Left cardiac atrium (tissue), 4 donors: ENCODE results near the gene PSENEN. TPM values are rescaled to one million over a fixed set of nuclear protein-coding genes. Genes with fewer than 3 reads are reported as not detected.
"Not testable (repeated sequence)": the region's sequence is repeated elsewhere in the genome, so short reads cannot be mapped to it uniquely, and the experiment has no call there.

Experiments
- ATAC-seq, 2 donors: fragments of 200-7000 bp; cut with Tn5 transposase; one replicate each; pipeline ENCODE4 v1.9.1; 2020; ENCODE audit warnings: mild to moderate bottlenecking in 2 of 2, moderate library complexity in 2 of 2
- DNase-seq: peaks from one replicate; pipeline ENCODE4 v3.0.0-alpha.2; 2020
- intact Hi-C, 2 donors: fragments of 100-400 bp; cut with DNase I; formaldehyde crosslinking; loops; one replicate each; pipeline versions ENCODE4 v1.14.1 to v1.15.1; 2022 to 2023
- total RNA-seq, 2 donors: library from RNA; stranded (reverse); fragmentation: NEBNext Ultra II Directional; extraction: Animal tissue kit (Norgen Biotek cat#: 25700); gene quantifications; one replicate each; pipeline ENCODE4 v1.2.1, GENCODE V29; 2021
- donor health status: DM: no; HTN: yes; CAD: no.
- donor health status: DM: no; HTN: yes; CAD: no; lungs with severe emphysema.
- donor health status: DM: yes; HTN: yes; CAD: no.
- donor health status: Dilated cardiomyopathy.

Gene PSENEN
- total RNA-seq, 2 donors from 2014 or later = 41.7 to 46.6 TPM

DNA sequence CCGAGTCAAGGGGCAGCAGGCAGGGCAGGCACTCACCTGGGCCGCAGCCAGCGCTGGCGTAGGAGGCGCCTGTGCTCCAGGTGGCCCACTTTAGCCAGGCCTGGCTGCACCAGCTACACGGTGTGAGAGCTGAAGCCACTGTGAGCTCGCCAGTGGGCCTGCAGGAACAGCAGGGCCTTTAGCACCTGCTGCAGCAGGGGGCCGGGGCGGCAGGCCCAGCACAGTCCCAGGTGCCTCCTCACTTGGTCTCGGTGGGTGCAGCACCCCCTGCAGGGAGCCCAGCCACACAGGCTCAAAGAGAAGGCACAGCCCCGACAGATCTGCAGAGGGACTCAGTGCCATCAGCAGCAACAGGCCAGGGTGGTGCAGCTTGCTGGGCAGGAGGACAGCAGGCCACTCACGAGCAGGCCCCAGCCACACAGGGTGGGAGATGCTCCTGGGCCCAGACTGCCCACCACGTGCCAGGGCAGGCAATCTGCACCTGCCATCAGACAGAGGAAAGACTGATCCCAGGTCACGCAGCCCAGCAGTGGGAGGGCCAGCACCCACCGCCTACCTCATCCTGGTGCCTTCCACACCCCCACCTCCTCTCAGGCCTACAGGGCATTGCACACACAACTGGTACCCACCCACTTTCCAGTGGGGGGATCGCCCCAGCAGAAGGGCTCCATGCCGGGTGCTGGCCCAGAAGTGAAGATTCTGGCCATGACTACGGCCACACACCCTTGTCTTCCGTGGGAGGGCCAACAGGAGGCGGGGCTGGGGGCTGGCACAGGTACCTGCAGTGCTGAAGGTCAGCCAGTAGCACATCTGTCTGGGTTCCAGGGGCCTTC is 45.7 kb downstream of the PSENEN start:
- intact Hi-C loops = no loop called here
- ATAC-seq = no peak

DNA sequence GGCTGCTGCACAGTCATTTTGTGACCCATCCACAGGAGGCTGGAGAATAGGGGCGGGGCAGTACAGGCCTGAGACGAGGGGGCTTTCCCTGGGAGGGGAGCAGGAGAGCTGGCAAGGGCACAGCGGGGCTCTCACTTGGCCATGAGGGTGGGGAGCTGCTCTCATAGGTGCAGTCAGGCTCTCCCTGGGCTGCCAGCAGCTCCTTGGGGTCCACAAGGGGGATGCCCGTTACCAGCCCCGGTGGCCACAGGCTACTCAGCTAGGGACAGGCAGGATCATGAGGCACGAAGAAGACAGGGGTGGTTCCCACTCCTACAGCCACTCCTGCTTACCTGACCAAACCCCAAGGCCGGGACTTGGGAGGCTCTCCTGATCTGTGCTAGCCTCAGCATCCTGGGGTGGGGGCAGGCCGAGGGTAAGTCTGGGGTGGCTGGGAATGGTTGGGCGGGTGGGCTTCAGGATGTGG is 46.4 kb downstream of the PSENEN start:
- intact Hi-C loops = no loop called here
- ATAC-seq = no peak

More for the DNA sequence above, 45.7 kb downstream of the PSENEN start:
- no peak for DNase-seq

DNA sequence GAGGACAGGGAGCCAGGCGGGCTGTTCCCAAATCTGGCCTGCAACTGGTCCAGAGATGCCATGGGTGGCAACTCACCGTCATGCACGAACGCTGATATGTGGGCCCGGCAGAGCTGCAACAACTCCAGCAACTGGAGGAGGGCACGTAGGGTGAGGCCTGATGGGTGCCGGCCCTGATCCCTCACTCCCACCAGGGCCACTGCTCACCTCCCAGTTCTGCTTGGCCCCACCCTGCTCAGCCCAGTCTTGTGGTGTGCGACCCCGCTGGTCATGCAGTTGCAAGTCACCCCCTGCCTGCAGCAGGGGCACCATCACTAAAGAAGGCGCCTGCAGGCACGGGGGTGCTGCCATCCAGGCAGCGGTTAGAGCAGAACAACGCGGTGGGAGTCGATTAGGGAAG is 46.9 kb downstream of the PSENEN start:
- DNase-seq (no peak), ATAC-seq (no peak)
- intact Hi-C loops = no loop called here

More for the DNA sequence above, 46.4 kb downstream of the PSENEN start:
- DNase-seq = no peak

DNA sequence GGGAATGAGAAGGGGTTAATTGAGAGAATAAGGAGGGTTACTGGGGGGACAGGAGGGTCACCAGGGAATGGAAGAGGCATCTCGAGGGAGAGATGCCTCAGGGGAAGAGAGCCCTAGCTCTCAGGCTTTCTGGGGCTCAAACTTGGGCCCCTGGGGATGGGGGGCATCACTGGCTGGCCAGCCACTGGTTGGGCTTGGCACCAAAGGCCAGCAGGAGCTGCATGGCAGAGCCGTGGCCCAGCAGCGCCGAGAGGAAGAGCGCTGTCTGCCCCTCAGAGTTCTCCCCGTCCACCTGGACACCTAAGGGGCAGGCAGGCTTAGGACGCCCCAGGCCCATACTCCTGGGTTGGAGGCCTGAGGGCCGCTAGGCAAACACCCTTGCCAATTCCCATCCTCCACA is 47.4 kb downstream of the PSENEN start:
- DNase-seq = no peak
- intact Hi-C loops = no loop called here
- no peak for ATAC-seq

DNA sequence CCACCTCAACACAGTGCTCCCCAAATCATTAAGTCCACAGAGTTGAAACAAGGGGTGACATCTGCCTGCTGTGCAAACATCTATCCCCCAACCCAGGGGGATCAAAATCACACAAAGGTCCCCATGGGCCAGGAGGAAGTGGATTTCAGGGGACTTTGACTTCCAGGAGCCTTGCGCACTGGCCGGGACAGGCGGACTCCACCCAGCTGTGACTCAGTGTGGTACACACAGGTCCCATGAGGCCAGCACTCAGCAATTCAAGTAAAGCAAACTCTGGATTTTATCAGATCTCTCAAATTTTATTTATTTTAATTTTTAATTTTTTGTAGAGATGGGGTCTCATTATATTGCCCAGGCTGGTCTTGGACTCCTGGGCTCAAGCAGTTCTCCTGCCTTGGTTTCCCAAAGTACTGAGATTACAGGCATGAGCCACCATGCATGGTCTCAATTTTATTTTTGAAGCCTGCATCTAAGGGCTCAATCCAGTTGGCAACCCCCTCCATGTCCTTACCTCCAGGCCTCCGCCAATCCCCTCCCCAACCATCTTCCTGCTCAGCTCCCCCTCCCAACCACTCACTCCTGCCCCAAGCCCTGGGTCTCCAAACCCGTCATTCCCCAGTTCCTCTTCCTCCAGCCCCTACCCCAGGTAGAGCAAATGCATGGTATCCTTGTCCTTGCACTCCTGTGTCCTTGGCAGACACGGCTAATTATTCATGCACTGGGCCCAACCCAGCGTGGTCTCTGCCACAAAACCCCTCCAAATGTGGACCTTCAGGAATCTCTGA is 48.1 kb downstream of the PSENEN start:
- DNase-seq = no peak
- ATAC-seq = no peak
- intact Hi-C loops = no loop called here

- DNase-seq, ATAC-seq, intact Hi-C loops: not testable (repeated sequence)
Measured at GRCh38 chr19:35795564-35795963, 50.1 kb downstream of the PSENEN start.

Other genes starting within 250 kb of the PSENEN start
- 1 to 10 TPM; 7.5 to 7.6 TPM for gene DMKN, start 232.0 kb upstream of the PSENEN start, total RNA-seq
- not detected for gene SBSN, start 217.3 kb upstream of the PSENEN start, total RNA-seq
- gene GAPDHS, start 212.2 kb upstream of the PSENEN start, total RNA-seq = not detected
- 10 to 100 TPM; 78.1 to 87.5 TPM for gene TMEM147, start 200.0 kb upstream of the PSENEN start, total RNA-seq
- gene ATP4A, start 182.0 kb upstream of the PSENEN start, total RNA-seq = not detected
- gene PMIS2, start 159.5 kb upstream of the PSENEN start, total RNA-seq = not detected
- 1 to 10 TPM; 3.8 to 4.2 TPM for gene HAUS5, start 132.9 kb upstream of the PSENEN start, total RNA-seq
- 10 to 100 TPM; 51.3 to 54.2 TPM for gene RBM42, start 116.6 kb upstream of the PSENEN start, total RNA-seq
- under 1 TPM; 0.29 to 0.88 TPM for gene ETV2, start 103.9 kb upstream of the PSENEN start, total RNA-seq
- gene COX6B1, start 97.3 kb upstream of the PSENEN start, total RNA-seq = 1,000 to 10,000 TPM in 1 of 2 donors, 100 to 1,000 TPM in 1; 934 to 1,059 TPM
- not detected for gene UPK1A, start 79.1 kb upstream of the PSENEN start, total RNA-seq
- gene ZBTB32, start 41.1 kb upstream of the PSENEN start, total RNA-seq = not detected
- 10 to 100 TPM; 15.4 to 17.1 TPM for gene KMT2B, start 27.6 kb upstream of the PSENEN start, total RNA-seq
- 1 to 10 TPM; 6.5 to 7.0 TPM for gene IGFLR1, start 3.2 kb upstream of the PSENEN start, total RNA-seq
- 10 to 100 TPM; 17.7 to 21.6 TPM for gene U2AF1L4, start 233 bp upstream of the PSENEN start, total RNA-seq
- 1 to 10 TPM; 7.5 to 8.1 TPM for gene LIN37, start 2.9 kb downstream of the PSENEN start, total RNA-seq
- 100 to 1,000 TPM; 210 to 251 TPM for gene HSPB6, start 11.4 kb downstream of the PSENEN start, total RNA-seq
- gene PROSER3, start 12.5 kb downstream of the PSENEN start, total RNA-seq = 1 to 10 TPM; 6.8 to 8.4 TPM
- gene ARHGAP33, start 29.9 kb downstream of the PSENEN start, total RNA-seq = 1 to 10 TPM; 2.4 to 2.7 TPM
- gene PRODH2, start 67.2 kb downstream of the PSENEN start, total RNA-seq = not detected
- not detected for gene NPHS1, start 106.9 kb downstream of the PSENEN start, total RNA-seq
- under 1 TPM in 1 of 2 donors, not detected in 1; 0.06 TPM for gene KIRREL2, start 111.3 kb downstream of the PSENEN start, total RNA-seq
- gene APLP1, start 122.9 kb downstream of the PSENEN start, total RNA-seq = 10 to 100 TPM; 11.3 to 17.0 TPM
- gene NFKBID, start 154.9 kb downstream of the PSENEN start, total RNA-seq = 1 to 10 TPM; 3.9 to 5.4 TPM
- 10 to 100 TPM in 1 of 2 donors, 1 to 10 TPM in 1; 6.9 to 15.5 TPM for gene HCST, start 156.9 kb downstream of the PSENEN start, total RNA-seq
- 10 to 100 TPM; 43.4 to 88.7 TPM for gene TYROBP, start 162.6 kb downstream of the PSENEN start, total RNA-seq
- 1 to 10 TPM; 7.6 to 9.7 TPM for gene LRFN3, start 190.7 kb downstream of the PSENEN start, total RNA-seq
- gene SDHAF1, start 249.5 kb downstream of the PSENEN start, total RNA-seq = 10 to 100 TPM; 11.4 to 16.0 TPM